ENCODE results near the gene KCND3.

KCND3 gene

DNA sequence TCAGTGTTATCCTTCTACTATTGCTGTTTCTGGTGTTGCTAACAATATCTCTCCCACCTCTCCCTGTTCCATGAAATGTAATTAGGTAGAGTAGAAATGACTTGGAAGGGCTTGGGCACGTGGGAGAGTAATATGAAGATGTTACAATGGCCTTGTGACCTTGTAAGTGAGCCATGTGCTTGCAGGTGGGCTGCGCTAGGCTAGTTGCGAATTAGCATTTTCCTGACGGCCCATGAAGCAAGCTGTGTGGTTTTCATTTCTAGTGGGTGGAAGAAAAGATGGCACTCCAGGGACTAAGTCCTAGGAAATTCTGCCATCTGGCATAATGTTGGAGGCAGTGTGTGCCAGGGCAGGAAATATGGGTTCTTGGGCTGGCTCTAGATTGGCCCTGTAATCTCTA is 241.5 kb downstream of the KCND3 start:
- Histone ChIP-seq H3K9me3 (ENCODE audit: insufficient read depth, low read length) (no peaks in the 10 kb centered on the region), H3K79me2 (ENCODE audit: low read length) (no peaks in the 10 kb centered on the region), H3K27me3 (ENCODE audit: low read depth, low read length) (no peaks in the 10 kb centered on the region), H3K4me3 (ENCODE audit: low read length) (no peak overlapping the region), H3K9ac (ENCODE audit: low read length) (no peak overlapping the region), H3K4me1 (ENCODE audit: low read length) (peaks cover 6% of the 10 kb centered on the region; the same call in 1 of the 2 replicates), H2AFZ (ENCODE audit: low read depth, low read length) (no peak overlapping the region), H3K27ac (ENCODE audit: low read length) (no peak overlapping the region), H3K4me2 (ENCODE audit: low read length) (no peak overlapping the region), H3K36me3 (replicated peaks; ENCODE audit: low read depth, low read length) (no peaks in the 10 kb centered on the region), H4K20me1 (ENCODE audit: insufficient read depth, low read length) (no peaks in the 10 kb centered on the region)
- TF ChIP-seq EZH2phosphoT487 (IDR thresholded peaks at IDR 0.05; ENCODE audit: low read depth): no peak
- no peak for TF ChIP-seq CTCF (IDR thresholded peaks at IDR 0.05; ENCODE audit: low read depth, low read length)

DNA sequence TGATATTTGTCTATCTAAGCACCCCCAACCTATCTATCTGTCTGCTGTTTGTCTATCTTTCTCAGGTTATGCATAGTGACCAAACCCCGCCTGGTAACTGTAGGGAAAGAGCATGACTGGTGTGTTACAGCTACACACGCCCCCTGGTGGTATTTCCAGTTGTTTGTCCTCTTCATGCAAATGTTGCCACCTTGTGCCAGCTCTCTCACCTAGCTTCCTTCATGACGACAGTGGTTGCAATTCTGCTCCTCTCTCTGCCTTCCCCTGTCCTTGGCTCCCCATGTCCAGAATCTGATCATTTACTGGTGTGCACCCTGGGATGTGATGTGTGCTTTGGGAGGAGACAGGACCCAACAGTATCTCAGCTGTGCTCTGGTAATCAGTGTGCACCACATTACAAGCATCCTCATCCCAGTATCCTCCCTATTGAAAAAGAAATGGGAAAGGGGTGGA is 242.2 kb downstream of the KCND3 start:
- Histone ChIP-seq H3K4me3 (ENCODE audit: low read length) (no peak overlapping the region), H2AFZ (ENCODE audit: low read depth, low read length) (no peak overlapping the region), H3K9me3 (ENCODE audit: insufficient read depth, low read length) (no peaks in the 10 kb centered on the region), H3K27ac (ENCODE audit: low read length) (no peak overlapping the region), H3K9ac (ENCODE audit: low read length) (no peak overlapping the region), H3K36me3 (replicated peaks; ENCODE audit: low read depth, low read length) (no peaks in the 10 kb centered on the region), H3K4me1 (ENCODE audit: low read length) (peaks cover 6% of the 10 kb centered on the region; the same call in 1 of the 2 replicates), H3K79me2 (ENCODE audit: low read length) (no peaks in the 10 kb centered on the region), H3K27me3 (ENCODE audit: low read depth, low read length) (no peaks in the 10 kb centered on the region), H4K20me1 (ENCODE audit: insufficient read depth, low read length) (no peaks in the 10 kb centered on the region), H3K4me2 (ENCODE audit: low read length) (no peak overlapping the region)
- TF ChIP-seq CTCF (IDR thresholded peaks at IDR 0.05; ENCODE audit: low read depth, low read length) (peak; percentile 56), EZH2phosphoT487 (IDR thresholded peaks at IDR 0.05; ENCODE audit: low read depth) (no peak)

DNA sequence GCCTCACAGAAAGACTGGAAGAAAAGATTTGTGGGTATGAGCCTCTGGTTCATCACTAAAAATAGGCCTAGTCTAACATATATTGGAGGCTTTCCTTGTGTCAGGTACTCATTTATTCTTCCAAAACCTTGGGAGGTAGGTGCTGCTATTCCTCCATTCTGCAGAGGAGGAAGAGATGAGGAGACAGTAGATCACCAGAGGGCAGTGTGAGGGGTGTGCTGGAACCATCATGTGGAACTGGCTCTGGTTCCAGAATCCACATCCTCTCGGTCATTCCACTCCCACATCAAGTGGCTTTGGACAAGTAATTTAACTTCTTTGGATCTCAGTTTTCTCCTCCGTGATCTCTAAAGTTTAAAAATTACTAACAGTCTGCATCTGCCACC is 242.9 kb downstream of the KCND3 start:
- H2AFZ ChIP-seq (ENCODE audit: low read depth, low read length): no peak overlapping the region
- no peak overlapping the region for H3K9ac ChIP-seq (ENCODE audit: low read length)
- TF ChIP-seq CTCF (IDR thresholded peaks at IDR 0.05; ENCODE audit: low read depth, low read length) (no peak), EZH2phosphoT487 (IDR thresholded peaks at IDR 0.05; ENCODE audit: low read depth) (no peak)
- H3K79me2 ChIP-seq (ENCODE audit: low read length): no peaks in the 10 kb centered on the region
- peaks cover 6% of the 10 kb centered on the region; the same call in 1 of the 2 replicates for H3K4me1 ChIP-seq (ENCODE audit: low read length)
- no peak overlapping the region for H3K4me3 ChIP-seq (ENCODE audit: low read length)
- H3K4me2 ChIP-seq (ENCODE audit: low read length): no peak overlapping the region
- H3K27ac ChIP-seq (ENCODE audit: low read length): no peak overlapping the region
- H4K20me1 ChIP-seq (ENCODE audit: insufficient read depth, low read length): no peaks in the 10 kb centered on the region
- H3K9me3 ChIP-seq (ENCODE audit: insufficient read depth, low read length): no peaks in the 10 kb centered on the region
- H3K36me3 ChIP-seq (replicated peaks; ENCODE audit: low read depth, low read length): no peaks in the 10 kb centered on the region
- no peaks in the 10 kb centered on the region for H3K27me3 ChIP-seq (ENCODE audit: low read depth, low read length)

DNA sequence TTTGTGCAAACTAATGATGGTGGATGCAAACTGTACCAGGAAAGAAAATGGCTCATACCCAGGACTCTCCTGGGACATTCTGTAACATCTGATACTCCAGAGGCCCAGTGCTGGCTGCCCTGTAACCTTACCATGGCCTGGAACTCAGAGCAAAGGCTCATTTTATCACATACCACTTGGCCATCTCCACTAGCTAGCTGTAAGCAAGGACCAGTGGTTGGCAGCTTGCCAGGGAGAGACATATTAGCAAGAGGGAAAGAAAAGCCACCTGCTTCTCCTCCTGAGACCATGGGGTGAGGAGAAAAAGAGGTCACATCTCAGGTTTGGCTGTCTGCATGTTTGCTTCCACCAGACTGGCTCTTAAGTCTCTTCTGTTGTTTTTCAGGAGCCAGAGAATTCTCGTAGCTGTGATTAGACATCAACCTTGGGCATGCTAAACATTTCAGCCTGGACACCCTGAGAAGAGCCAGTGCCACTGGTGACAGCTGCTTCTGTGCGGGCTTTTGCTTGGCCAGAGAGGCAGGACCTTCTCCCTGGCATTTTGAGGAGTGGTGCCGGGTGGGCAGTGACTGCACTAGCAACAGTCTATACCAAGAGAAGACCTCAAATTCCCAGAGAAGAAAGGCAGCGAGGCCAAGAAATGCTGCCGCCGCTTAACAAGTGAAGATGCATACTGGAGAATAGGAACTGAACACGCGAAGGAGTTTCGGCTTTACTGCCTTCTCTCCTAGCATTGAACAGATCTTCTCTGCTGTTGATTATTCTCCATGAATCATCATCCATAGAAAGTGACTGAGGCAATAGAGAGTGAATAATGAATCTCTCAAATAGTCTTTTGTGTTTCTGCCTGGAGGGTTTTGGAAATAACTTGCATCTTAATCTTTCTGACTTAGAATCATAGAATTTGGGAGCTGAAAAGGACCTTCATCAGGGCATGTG is 243.5 kb downstream of the KCND3 start:
- Histone ChIP-seq H3K9me3 (ENCODE audit: insufficient read depth, low read length) (no peaks in the 10 kb centered on the region), H3K4me1 (ENCODE audit: low read length) (peaks cover 6% of the 10 kb centered on the region; the same call in 1 of the 2 replicates), H3K9ac (ENCODE audit: low read length) (no peak overlapping the region), H3K27ac (ENCODE audit: low read length) (no peak overlapping the region), H3K4me3 (ENCODE audit: low read length) (no peak overlapping the region), H3K27me3 (ENCODE audit: low read depth, low read length) (no peaks in the 10 kb centered on the region), H2AFZ (ENCODE audit: low read depth, low read length) (no peak overlapping the region), H3K36me3 (replicated peaks; ENCODE audit: low read depth, low read length) (no peaks in the 10 kb centered on the region), H4K20me1 (ENCODE audit: insufficient read depth, low read length) (no peaks in the 10 kb centered on the region), H3K4me2 (ENCODE audit: low read length) (no peak overlapping the region), H3K79me2 (ENCODE audit: low read length) (no peaks in the 10 kb centered on the region)
- TF ChIP-seq CTCF (IDR thresholded peaks at IDR 0.05; ENCODE audit: low read depth, low read length) (no peak), EZH2phosphoT487 (IDR thresholded peaks at IDR 0.05; ENCODE audit: low read depth) (no peak)
